Stimulated activated memory B cell treated with anti-CD40 and anti-IgM and Interleukin-4, amounts not matched to agents 10 μg/mL and 1 μg/mL and 100 μg/mL, for 72 hours (primary cell): ENCODE measurements around the gene LRCH1.
A peak's percentile ranks its signal among the peaks of the same experiment; 100 is the strongest.

Experiments used
- ATAC-seq: fragments of 150-1000 bp; cut with Tn5 transposase; 2 replicates; pipeline ENCODE4 v1.10.0; 2021
- H3K27ac Mint-ChIP-seq: one replicate; pipeline ENCODE4 v1.8.0; 2022; ENCODE audit warnings: mild to moderate bottlenecking, mixed read lengths
- H3K27me3 Mint-ChIP-seq: one replicate; pipeline ENCODE4 v1.8.0; 2022; ENCODE audit warnings: mixed read lengths
- H3K36me3 Mint-ChIP-seq: one replicate; pipeline ENCODE4 v1.8.0; 2022; ENCODE audit warnings: mixed read lengths
- H3K4me1 Mint-ChIP-seq: one replicate; pipeline ENCODE4 v1.8.0; 2022; ENCODE audit warnings: mixed read lengths
- H3K4me3 Mint-ChIP-seq: one replicate; pipeline ENCODE4 v1.8.0; 2022; ENCODE audit warnings: mild to moderate bottlenecking, moderate library complexity, mixed read lengths
- H3K9me3 Mint-ChIP-seq: one replicate; pipeline ENCODE4 v1.8.0; 2022; ENCODE audit warnings: mixed read lengths

Gene LRCH1

DNA sequence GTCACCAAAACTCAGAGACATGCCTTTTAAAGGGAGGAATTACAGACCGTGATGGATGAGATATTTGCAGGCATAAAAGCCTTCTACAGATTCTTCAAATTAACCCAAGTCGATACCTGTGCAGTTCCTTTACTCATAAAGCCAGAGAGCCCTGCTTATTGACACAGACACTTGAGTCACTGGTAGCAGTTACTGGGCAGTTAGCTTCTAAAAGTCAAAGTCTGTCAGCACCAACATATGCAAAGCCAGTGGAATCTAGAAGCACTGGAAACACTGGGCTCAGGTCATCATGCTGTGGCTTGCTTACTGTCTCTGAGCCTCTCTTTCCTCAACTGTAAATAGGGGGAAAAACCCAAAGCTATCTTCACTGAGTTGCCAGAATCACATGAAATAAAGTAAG is 25.7 kb upstream of the LRCH1 start:
- H3K9me3 Mint-ChIP-seq, result no peaks in the 10 kb centered on the region
- H3K27me3 Mint-ChIP-seq, result peaks cover 14% of the 10 kb centered on the region
- H3K36me3 Mint-ChIP-seq, result no peaks in the 10 kb centered on the region
- H3K27ac Mint-ChIP-seq, result no peak overlapping the region
- ATAC-seq, result no peak
- H3K4me1 Mint-ChIP-seq, result peaks cover 8% of the 10 kb centered on the region
- H3K4me3 Mint-ChIP-seq, result no peak overlapping the region

GRCh38 chr13:46529216-46529919 is 23.6 kb upstream of the LRCH1 start:
- no peak overlapping the region for H3K27ac Mint-ChIP-seq

DNA sequence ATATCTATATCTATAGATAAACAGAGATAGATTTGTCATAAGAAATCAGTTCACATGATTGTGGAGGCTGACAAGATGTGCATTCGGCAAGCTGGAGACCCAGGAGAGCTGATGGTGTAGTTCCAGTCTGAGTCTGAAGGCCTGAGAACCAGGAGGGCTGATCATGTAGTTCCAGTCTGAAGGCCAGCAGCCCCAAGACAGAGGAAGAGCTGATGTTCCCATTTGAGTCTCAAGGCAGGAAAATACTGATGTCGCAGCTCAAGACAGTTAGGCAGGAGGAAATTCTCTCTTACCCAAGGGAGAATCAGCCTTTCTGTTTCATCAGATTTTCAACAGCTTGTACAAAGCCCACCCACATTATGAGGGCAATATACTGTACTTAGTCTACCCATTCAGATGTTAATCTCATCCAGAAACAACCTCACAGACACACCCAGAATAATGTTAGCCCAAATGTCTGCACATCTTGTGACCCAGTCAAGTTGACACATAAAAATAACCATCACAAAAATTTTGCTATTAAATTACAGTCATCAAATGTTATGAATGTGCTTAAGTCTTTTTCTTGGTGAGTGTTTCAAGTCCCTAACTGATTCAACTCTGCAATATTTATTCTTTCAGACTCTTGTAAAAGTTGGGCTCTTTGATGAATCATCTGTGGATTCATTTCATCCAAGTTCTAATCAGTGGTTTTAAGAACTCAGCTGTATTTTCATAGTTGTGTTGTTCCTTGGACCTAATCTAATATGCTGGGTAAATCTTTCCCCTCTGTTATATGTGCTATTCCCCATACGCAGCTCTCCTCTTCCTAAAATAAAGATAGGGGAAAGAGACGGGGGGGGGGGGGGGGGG is 22.7 kb upstream of the LRCH1 start:
- H3K9me3 Mint-ChIP-seq, result no peaks in the 10 kb centered on the region
- peaks cover 8% of the 10 kb centered on the region for H3K4me1 Mint-ChIP-seq
- no peak overlapping the region for H3K4me3 Mint-ChIP-seq
- no peaks in the 10 kb centered on the region for H3K36me3 Mint-ChIP-seq
- peak; percentile 10 for ATAC-seq
- peaks cover 14% of the 10 kb centered on the region for H3K27me3 Mint-ChIP-seq
- H3K27ac Mint-ChIP-seq, result no peak overlapping the region

More at GRCh38 chr13:46529216-46529919, 23.6 kb upstream of the LRCH1 start:
- no peaks in the 10 kb centered on the region for H3K9me3 Mint-ChIP-seq
- peak; percentile 31 for ATAC-seq
- H3K36me3 Mint-ChIP-seq, result no peaks in the 10 kb centered on the region
- H3K4me3 Mint-ChIP-seq, result no peak overlapping the region
- peaks cover 14% of the 10 kb centered on the region for H3K27me3 Mint-ChIP-seq
- peaks cover 8% of the 10 kb centered on the region for H3K4me1 Mint-ChIP-seq

DNA sequence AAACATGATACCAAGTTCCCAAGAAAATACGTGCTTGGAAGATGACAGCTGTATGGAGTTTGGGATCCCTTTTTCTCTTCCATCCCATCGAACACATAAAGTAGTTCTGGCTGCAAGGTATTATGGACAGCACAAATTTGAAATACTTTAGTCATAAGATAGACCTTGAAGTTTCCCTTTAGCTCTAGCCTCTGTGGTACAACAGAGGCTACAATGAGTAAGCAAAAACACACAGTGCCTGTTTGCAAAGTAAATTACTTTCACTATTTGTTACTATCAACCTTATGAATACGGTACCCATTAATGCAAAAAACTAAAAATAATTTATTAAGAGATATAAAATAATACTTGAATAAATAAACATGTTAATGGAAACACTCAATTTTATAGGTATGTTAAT is 21.0 kb upstream of the LRCH1 start:
- ATAC-seq, result no peak
- Mint-ChIP-seq H3K36me3 (no peaks in the 10 kb centered on the region), H3K4me3 (no peak overlapping the region), H3K27ac (no peak overlapping the region), H3K4me1 (peaks cover 8% of the 10 kb centered on the region), H3K9me3 (no peaks in the 10 kb centered on the region), H3K27me3 (peaks cover 1% of the 10 kb centered on the region)

DNA sequence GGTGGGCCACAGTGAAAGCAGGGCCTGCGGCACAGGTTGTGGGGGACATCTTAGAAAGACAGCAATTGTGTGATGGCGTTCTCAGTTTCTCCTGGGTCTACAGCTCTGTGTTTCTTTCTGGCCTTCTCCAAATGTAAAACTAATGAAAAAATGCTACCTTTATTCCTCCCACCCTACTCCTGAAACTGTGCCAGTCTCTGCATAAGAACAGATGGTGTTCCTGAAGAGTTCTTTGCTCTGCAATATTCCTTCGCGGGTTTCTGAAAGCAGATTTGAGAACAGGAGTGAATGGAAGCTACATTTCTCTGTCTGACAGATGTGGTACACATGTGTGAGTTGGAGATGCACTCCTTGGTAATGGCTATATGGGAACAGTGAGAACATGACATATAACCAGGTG is 18.0 kb upstream of the LRCH1 start:
- ATAC-seq, result no peak
- H3K27ac Mint-ChIP-seq, result no peak overlapping the region
- no peaks in the 10 kb centered on the region for H3K9me3 Mint-ChIP-seq

DNA sequence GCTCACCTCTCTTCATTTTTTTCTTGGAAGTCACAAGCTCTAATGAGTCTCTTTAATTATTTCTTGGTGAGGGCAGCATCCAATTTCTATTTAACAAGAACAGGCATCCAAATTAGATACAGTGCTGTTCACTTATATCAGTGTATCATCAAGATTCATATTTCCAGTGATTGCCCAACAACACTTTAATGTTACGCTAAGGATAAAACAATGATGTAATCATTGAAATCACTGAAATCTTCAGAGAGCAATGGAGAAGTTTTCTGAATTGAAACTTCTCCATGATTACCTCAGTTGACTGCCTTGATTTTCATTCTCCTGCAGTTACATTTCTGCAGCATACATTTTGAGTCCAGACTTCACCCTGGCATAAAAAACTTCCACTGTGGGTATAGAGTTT is 17.1 kb upstream of the LRCH1 start:
- H3K4me3 Mint-ChIP-seq, result no peak overlapping the region
- H3K27me3 Mint-ChIP-seq, result no peaks in the 10 kb centered on the region
- no peaks in the 10 kb centered on the region for H3K36me3 Mint-ChIP-seq
- no peak overlapping the region for H3K27ac Mint-ChIP-seq
- no peak for ATAC-seq
- H3K4me1 Mint-ChIP-seq, result peaks cover 9% of the 10 kb centered on the region
- no peaks in the 10 kb centered on the region for H3K9me3 Mint-ChIP-seq

More for the DNA sequence above, 18.0 kb upstream of the LRCH1 start:
- H3K36me3 Mint-ChIP-seq, result no peaks in the 10 kb centered on the region
- H3K4me3 Mint-ChIP-seq, result no peak overlapping the region
- no peaks in the 10 kb centered on the region for H3K27me3 Mint-ChIP-seq
- H3K4me1 Mint-ChIP-seq, result peaks cover 11% of the 10 kb centered on the region

- H3K4me1 Mint-ChIP-seq, result peaks cover 9% of the 10 kb centered on the region
- H3K27me3 Mint-ChIP-seq, result no peaks in the 10 kb centered on the region
- ATAC-seq, result no peak
- no peaks in the 10 kb centered on the region for H3K36me3 Mint-ChIP-seq
- no peak overlapping the region for H3K27ac Mint-ChIP-seq
- H3K9me3 Mint-ChIP-seq, result no peaks in the 10 kb centered on the region
- H3K4me3 Mint-ChIP-seq, result no peak overlapping the region
Observed at GRCh38 chr13:46536341-46536740, 16.6 kb upstream of the LRCH1 start.

DNA sequence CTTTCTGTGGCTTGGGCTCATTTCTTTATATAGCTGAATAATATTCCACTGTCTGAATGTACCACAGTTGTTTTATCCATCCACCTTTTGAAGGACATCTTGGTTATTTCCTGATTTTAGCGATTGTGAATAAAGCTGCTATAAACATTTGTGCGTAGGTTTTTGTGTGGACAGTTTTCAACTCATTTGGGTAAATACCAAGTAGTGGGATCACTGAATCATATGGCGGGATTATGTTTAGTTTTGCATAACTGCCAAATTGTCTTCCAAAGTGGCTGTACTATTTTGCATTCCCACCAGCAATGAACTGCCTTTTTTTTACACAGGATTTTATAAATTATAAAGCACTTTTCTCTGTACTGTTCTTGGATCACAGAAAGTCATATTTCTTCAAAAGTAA is 13.7 kb upstream of the LRCH1 start:
- Mint-ChIP-seq H3K27me3 (no peaks in the 10 kb centered on the region), H3K36me3 (no peaks in the 10 kb centered on the region), H3K27ac (no peak overlapping the region), H3K4me3 (no peak overlapping the region), H3K4me1 (peaks cover 9% of the 10 kb centered on the region), H3K9me3 (no peaks in the 10 kb centered on the region)
- no peak for ATAC-seq

DNA sequence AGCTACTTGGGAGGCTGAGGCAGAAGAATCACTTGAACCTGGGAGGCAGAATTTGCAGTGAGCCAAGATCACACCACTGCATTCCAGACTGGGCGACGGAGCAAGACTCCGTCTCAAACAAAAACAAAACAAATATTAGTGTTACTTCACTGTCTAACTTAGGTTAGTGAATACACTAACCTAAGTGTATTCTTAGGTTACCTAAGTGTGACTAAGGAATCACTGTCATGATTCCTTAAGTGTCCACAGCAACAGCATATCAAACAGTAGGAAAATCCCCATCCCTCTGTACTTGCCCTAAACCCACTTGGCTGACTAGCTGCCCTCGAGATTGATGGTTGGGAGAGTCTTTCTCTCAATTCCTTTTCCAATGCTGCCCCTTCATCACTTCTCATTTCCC is 11.8 kb upstream of the LRCH1 start:
- no peaks in the 10 kb centered on the region for H3K9me3 Mint-ChIP-seq

DNA sequence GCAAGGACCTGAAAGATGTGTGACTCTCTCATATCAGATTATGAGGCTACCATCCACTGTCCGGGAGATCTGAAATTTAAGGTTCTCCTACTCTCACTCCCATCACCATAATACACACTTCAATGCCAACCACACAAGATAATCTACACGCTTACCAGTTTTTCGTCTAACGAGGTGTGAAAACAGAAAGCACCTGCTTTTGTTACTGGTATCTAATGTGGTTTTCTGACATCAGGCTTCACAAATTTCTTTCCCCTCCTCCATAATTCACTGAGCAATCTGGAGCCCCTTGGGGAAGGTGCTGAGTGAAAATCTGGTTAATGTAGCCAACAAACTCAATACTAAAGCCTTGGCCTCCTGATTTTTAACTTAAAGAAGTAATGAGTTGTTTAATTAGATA is 10.1 kb upstream of the LRCH1 start:
- H3K4me3 Mint-ChIP-seq, result no peak overlapping the region
- ATAC-seq, result no peak
- H3K27me3 Mint-ChIP-seq, result no peaks in the 10 kb centered on the region
- peaks cover under 1% of the 10 kb centered on the region for H3K4me1 Mint-ChIP-seq
- no peaks in the 10 kb centered on the region for H3K9me3 Mint-ChIP-seq
- H3K27ac Mint-ChIP-seq, result no peak overlapping the region
- H3K36me3 Mint-ChIP-seq, result no peaks in the 10 kb centered on the region

More for the DNA sequence above, 11.8 kb upstream of the LRCH1 start:
- H3K4me3 Mint-ChIP-seq, result no peak overlapping the region
- H3K36me3 Mint-ChIP-seq, result no peaks in the 10 kb centered on the region
- H3K4me1 Mint-ChIP-seq, result peaks cover 9% of the 10 kb centered on the region
- no peaks in the 10 kb centered on the region for H3K27me3 Mint-ChIP-seq
- no peak for ATAC-seq
- no peak overlapping the region for H3K27ac Mint-ChIP-seq

DNA sequence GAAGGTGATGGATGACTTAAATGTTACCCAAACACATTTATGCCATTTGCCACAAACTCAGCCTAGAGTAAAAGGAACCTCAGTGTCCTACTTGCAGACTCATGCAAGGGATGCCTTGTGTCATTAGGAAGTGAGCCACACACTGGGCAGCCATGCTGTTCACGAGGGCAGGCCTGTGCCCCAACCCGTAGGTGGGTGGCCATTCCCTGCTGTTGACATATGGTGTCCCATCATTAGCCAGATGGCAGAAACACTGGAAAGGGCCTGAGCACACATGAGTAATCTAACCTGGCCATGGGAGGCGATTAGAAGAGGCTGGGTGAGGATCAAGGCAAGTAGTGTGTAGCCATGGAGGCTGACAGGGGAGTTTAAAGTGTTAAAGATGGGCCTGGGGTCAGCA is 9.7 kb upstream of the LRCH1 start:
- H3K9me3 Mint-ChIP-seq, result no peaks in the 10 kb centered on the region
- no peak overlapping the region for H3K4me3 Mint-ChIP-seq
- H3K4me1 Mint-ChIP-seq, result no peaks in the 10 kb centered on the region
- no peak for ATAC-seq
- no peaks in the 10 kb centered on the region for H3K36me3 Mint-ChIP-seq
- no peaks in the 10 kb centered on the region for H3K27me3 Mint-ChIP-seq
- H3K27ac Mint-ChIP-seq, result no peak overlapping the region

DNA sequence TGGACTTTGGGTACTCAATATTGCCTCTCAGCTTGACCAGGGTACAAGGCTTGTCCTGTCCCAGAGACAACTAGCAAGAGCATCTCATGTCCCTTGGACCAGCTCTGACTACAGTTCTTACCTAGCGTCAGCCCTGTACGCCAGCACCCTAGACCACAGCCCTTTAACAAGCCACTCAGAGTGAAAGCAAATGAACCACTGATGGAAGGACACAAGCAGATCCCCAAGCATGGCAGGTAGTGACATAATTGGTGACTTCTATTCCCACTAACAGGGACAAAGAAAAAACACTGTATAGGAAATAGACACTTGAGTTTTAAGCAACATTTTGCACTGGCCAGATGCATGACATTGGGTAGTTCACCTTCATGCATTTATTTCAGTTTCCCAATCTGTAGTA is 8.8 kb upstream of the LRCH1 start:
- Mint-ChIP-seq H3K4me1 (no peaks in the 10 kb centered on the region), H3K27me3 (no peaks in the 10 kb centered on the region), H3K9me3 (no peaks in the 10 kb centered on the region), H3K36me3 (no peaks in the 10 kb centered on the region), H3K27ac (no peak overlapping the region), H3K4me3 (no peak overlapping the region)
- peak; percentile 51 for ATAC-seq

GRCh38 chr13:46544811-46545210 is 8.2 kb upstream of the LRCH1 start:
- Mint-ChIP-seq H3K27me3 (no peaks in the 10 kb centered on the region), H3K36me3 (no peaks in the 10 kb centered on the region), H3K27ac (no peak overlapping the region), H3K4me3 (no peak overlapping the region), H3K4me1 (no peaks in the 10 kb centered on the region), H3K9me3 (no peaks in the 10 kb centered on the region)
- ATAC-seq, result no peak

GRCh38 chr13:46546084-46546768 is 6.7 kb upstream of the LRCH1 start:
- Mint-ChIP-seq H3K36me3 (no peaks in the 10 kb centered on the region), H3K4me3 (no peak overlapping the region), H3K27me3 (no peaks in the 10 kb centered on the region), H3K4me1 (peaks cover 1% of the 10 kb centered on the region), H3K9me3 (no peaks in the 10 kb centered on the region), H3K27ac (no peak overlapping the region)
- no peak for ATAC-seq

GRCh38 chr13:46550822-46551221 is 2.1 kb upstream of the LRCH1 start:
- Mint-ChIP-seq H3K4me3 (no peak overlapping the region), H3K27me3 (no peaks in the 10 kb centered on the region), H3K27ac (no peak overlapping the region), H3K4me1 (peaks cover 35% of the 10 kb centered on the region), H3K36me3 (no peaks in the 10 kb centered on the region), H3K9me3 (no peaks in the 10 kb centered on the region)
- ATAC-seq, result no peak
